BE2C (cell line): Measurements from ENCODE around the gene ACTA2.

Experiments
- DNase-seq: peaks from one replicate; pipeline ENCODE4 v3.0.0-alpha.2; 2020
- H3K27me3 ChIP-seq: fragments of 250-450 bp; sonication (Bioruptor Pico); 2 replicates; pipeline ENCODE4 v1.5.1; 2020; ENCODE audit warnings: mild to moderate bottlenecking
- H3K36me3 ChIP-seq: fragments of 250-450 bp; sonication (Bioruptor Pico); 2 replicates; pipeline ENCODE4 v1.5.1; 2020; ENCODE audit warnings: mild to moderate bottlenecking
- H3K4me1 ChIP-seq: fragments of 250-450 bp; sonication (Bioruptor Pico); 2 replicates; pipeline ENCODE4 v1.5.1; 2020
- H3K4me3 ChIP-seq: 2 replicates; pipeline ENCODE4 v1.5.1; 2011; ENCODE audit warnings: low read depth, low read length
- H3K9me3 ChIP-seq: fragments of 250-450 bp; sonication (Bioruptor Pico); 2 replicates; pipeline ENCODE4 v1.5.1; 2020
- CTCF ChIP-seq: IDR thresholded peaks from 2 replicates; pipeline ENCODE4 v1.5.1; 2012; ENCODE audit warnings: mild to moderate bottlenecking, low read depth, low read length

ACTA2 gene

GRCh38 chr10:88971221-88972061, 18.9 kb upstream of the ACTA2 start:
- DNase-seq: no peak
- Histone ChIP-seq H3K4me1 (no peaks in the 10 kb centered on the region), H3K27me3 (no peaks in the 10 kb centered on the region), H3K4me3 (no peak overlapping the region), H3K36me3 (no peaks in the 10 kb centered on the region), H3K9me3 (no peaks in the 10 kb centered on the region)
- no peak for TF ChIP-seq CTCF

DNA sequence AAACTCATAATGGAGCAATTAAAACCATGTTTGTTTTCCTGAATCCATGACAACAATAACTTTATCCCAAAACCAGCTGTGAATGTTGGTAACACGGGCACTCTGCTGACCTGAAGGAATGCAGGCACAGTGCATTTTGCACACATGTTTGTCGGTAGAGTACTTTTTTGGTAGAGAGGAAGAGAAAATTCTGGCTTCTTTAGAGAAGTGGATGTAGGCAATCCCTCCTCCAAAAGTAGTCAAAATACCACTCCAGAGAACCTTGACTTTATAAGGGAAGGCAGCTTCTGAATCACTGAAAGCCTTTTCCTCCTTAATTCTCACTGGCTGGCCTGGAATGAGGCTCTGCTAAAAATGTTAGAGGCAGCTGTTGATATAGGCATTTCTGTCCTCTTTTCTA, 15.8 kb upstream of the ACTA2 start:
- no peak for TF ChIP-seq CTCF
- H3K9me3 ChIP-seq: no peaks in the 10 kb centered on the region
- no peak overlapping the region for H3K4me3 ChIP-seq
- H3K36me3 ChIP-seq: no peaks in the 10 kb centered on the region
- DNase-seq: no peak
- H3K4me1 ChIP-seq: no peaks in the 10 kb centered on the region
- H3K27me3 ChIP-seq: no peaks in the 10 kb centered on the region

- no peaks in the 10 kb centered on the region for H3K36me3 ChIP-seq
- H3K9me3 ChIP-seq: no peaks in the 10 kb centered on the region
- no peak for DNase-seq
- no peaks in the 10 kb centered on the region for H3K27me3 ChIP-seq
- no peak overlapping the region for H3K4me3 ChIP-seq
- no peaks in the 10 kb centered on the region for H3K4me1 ChIP-seq
- TF ChIP-seq CTCF: no peak
These were observed 14.2 kb upstream of the ACTA2 start for GRCh38 chr10:88966797-88967196.

DNA sequence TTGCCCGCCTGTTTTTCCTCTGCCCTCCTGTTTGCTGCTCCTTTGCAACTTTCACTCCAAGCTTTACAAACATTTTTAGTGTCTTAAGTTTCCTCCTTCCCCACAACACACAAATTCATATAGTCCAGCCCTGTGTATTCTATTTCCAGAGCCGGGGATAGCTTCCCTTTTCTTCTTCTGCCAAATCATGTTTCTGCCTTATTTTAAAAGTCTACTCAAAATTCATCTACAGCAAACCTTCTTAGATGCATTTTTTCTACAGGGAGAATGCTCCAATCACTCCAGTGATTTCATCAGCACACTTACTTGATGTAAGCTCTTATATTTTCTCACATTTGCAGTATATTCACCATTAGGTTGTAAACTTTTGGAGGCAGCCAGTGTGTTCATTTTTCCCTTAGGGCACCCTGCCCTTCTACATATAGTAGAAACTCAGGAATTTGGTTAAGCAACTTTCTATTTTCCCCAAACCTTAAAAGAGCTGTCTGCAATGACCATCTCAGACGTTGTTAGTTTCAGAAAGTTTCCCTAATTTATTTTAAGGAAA, 12.4 kb upstream of the ACTA2 start:
- no peaks in the 10 kb centered on the region for H3K9me3 ChIP-seq
- DNase-seq: no peak
- no peak for TF ChIP-seq CTCF
- H3K4me3 ChIP-seq: no peak overlapping the region
- H3K36me3 ChIP-seq: no peaks in the 10 kb centered on the region
- no peaks in the 10 kb centered on the region for H3K27me3 ChIP-seq
- H3K4me1 ChIP-seq: no peaks in the 10 kb centered on the region

GRCh38 chr10:88964360-88964759, 11.8 kb upstream of the ACTA2 start:
- TF ChIP-seq CTCF: no peak
- H3K4me1 ChIP-seq: no peaks in the 10 kb centered on the region
- no peak for DNase-seq
- no peak overlapping the region for H3K4me3 ChIP-seq
- no peaks in the 10 kb centered on the region for H3K9me3 ChIP-seq
- H3K27me3 ChIP-seq: no peaks in the 10 kb centered on the region
- no peaks in the 10 kb centered on the region for H3K36me3 ChIP-seq

DNA sequence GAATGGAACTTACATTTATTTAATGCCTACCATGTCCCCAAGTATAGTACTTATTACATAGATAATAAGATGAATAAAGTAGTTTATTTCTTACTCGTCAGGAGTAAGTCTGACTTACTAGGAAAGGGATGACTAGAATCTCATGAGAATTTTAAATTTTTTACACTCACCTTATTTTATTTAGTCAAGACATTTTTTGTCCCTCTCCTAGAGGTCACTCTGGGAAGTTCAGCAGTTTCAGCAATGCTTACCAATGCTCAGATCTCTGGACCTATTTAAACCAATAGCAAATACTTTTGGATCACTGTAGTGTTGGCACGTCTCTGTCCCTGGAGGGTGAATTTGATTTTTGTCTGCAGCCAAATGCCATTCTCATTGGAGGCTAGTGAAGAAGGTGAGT, 10.7 kb upstream of the ACTA2 start:
- no peak for DNase-seq
- Histone ChIP-seq H3K36me3 (no peaks in the 10 kb centered on the region), H3K4me1 (no peaks in the 10 kb centered on the region), H3K9me3 (no peaks in the 10 kb centered on the region), H3K4me3 (no peak overlapping the region), H3K27me3 (no peaks in the 10 kb centered on the region)
- no peak for TF ChIP-seq CTCF
